SK-N-SH (cell line): ENCODE measurements around the gene DAB2. TPM values are rescaled to one million over a fixed set of nuclear protein-coding genes. Genes with fewer than 3 reads are reported as not detected.

Experiments
- CTCF ChIA-PET: fragments of 300-600, 350-600 bp; formaldehyde crosslinking; extraction: SDS; loops from one replicate; lab custom pipeline; 2021; lab: Yijun Ruan, JAX
- POLR2A ChIA-PET: fragments of 350-600 bp; sonication (Branson Sonifier 250); formaldehyde crosslinking; extraction: SDS; loops from one replicate; lab custom pipeline; 2020; ENCODE audit warnings: antibody characterized with exemption, inconsistent platforms; lab: Yijun Ruan, JAX
- DNase-seq: peaks from one replicate; pipeline ENCODE4 v3.0.0; 2012
- H2AFZ ChIP-seq: fragments of 200-600 bp; sonication (generic); 2 replicates; pipeline ENCODE4 v1.8.1; 2016; ENCODE audit warnings: antibody characterized with exemption, mild to moderate bottlenecking, low read depth
- H3F3A ChIP-seq: fragments of 200-600 bp; sonication (generic); replicated peaks from 2 replicates; pipeline ENCODE3; 2016; ENCODE audit warnings: antibody characterized with exemption, mild to moderate bottlenecking; ENCODE audit not compliant: insufficient read depth
- H3K27ac ChIP-seq, 2 experiments: fragments of 200-500 bp in 1 of 2; fragments of 200-600 bp in 1 of 2; sonication (Bioruptor generic) in 1 of 2; sonication (generic), shearing (Covaris generic) in 1 of 2; 2 replicates each; pipeline versions ENCODE4 v1.5.1 to v1.6.1; 2014 to 2016; ENCODE audit warnings: low read depth in 2 of 2, inconsistent platforms in 1 of 2, low read length in 1 of 2, mild to moderate bottlenecking in 1 of 2, mixed read lengths in 1 of 2
- H3K27me3 ChIP-seq: fragments of 200-600 bp; sonication (generic), shearing (Covaris generic); 2 replicates; pipeline ENCODE4 v1.6.1; 2016; ENCODE audit warnings: mixed run types; ENCODE audit not compliant: insufficient read depth
- H3K36me3 ChIP-seq, 2 experiments: fragments of 200-500 bp in 1 of 2; fragments of 200-600 bp in 1 of 2; sonication (Bioruptor generic) in 1 of 2; sonication (generic) in 1 of 2; replicated peaks in 1 of 2; 2 replicates each; pipeline versions ENCODE3 to v1.5.1; 2014 to 2016; ENCODE audit warnings: low read length in 1 of 2, mild to moderate bottlenecking in 1 of 2; ENCODE audit not compliant: insufficient read depth in 2 of 2, control insufficient read depth in 1 of 2
- H3K4me1 ChIP-seq, 2 experiments: fragments of 200-500 bp in 1 of 2; fragments of 200-600 bp in 1 of 2; sonication (Bioruptor generic) in 1 of 2; sonication (generic), shearing (Covaris generic) in 1 of 2; 2 replicates each; pipeline versions ENCODE4 v1.5.1 to v1.6.1; 2014 to 2016; ENCODE audit warnings: low read depth in 1 of 2, low read length in 1 of 2, mixed run types in 1 of 2; ENCODE audit not compliant: insufficient read depth in 2 of 2, control insufficient read depth in 1 of 2
- H3K4me2 ChIP-seq: fragments of 200-600 bp; sonication (generic), shearing (Covaris generic); 2 replicates; pipeline ENCODE4 v1.6.1; 2017; ENCODE audit warnings: mixed run types
- H3K4me3 ChIP-seq, 2 experiments: fragments of 200-500 bp in 1 of 2; fragments of 200-600 bp in 1 of 2; sonication (Bioruptor generic) in 1 of 2; sonication (generic), shearing (Covaris generic) in 1 of 2; 2 replicates each; pipeline versions ENCODE4 v1.5.1 to v1.8.1; 2014 to 2016; ENCODE audit warnings: low read depth in 2 of 2, inconsistent platforms in 1 of 2, low read length in 1 of 2, mild to moderate bottlenecking in 1 of 2, mixed read lengths in 1 of 2, moderate library complexity in 1 of 2
- H3K79me2 ChIP-seq: fragments of 200-600 bp; sonication (generic); 2 replicates; pipeline ENCODE4 v1.8.1; 2017; ENCODE audit warnings: mild to moderate bottlenecking; ENCODE audit not compliant: insufficient read depth
- H3K9ac ChIP-seq: fragments of 200-600 bp; sonication (generic); 2 replicates; pipeline ENCODE4 v1.6.1; 2017; ENCODE audit warnings: mixed run types
- H3K9me2 ChIP-seq: fragments of 200-600 bp; sonication (generic); 2 replicates; pipeline ENCODE4 v1.6.1; 2017; ENCODE audit warnings: mixed run types
- H3K9me3 ChIP-seq: fragments of 200-600 bp; sonication (generic); 2 replicates; pipeline ENCODE4 v1.6.1; 2017; ENCODE audit warnings: mixed run types, mild to moderate bottlenecking, moderate library complexity
- H4K20me1 ChIP-seq: fragments of 200-600 bp; sonication (generic); 2 replicates; pipeline ENCODE4 v1.6.1; 2017; ENCODE audit warnings: mild to moderate bottlenecking, mixed run types; ENCODE audit not compliant: insufficient read depth
- CHD2 ChIP-seq: fragments of 150-350 bp; IDR thresholded peaks from 2 replicates; pipeline ENCODE4 v1.6.1; 2018; ENCODE audit warnings: low read length; ENCODE audit not compliant: partially characterized antibody
- EP300 ChIP-seq, 2 experiments: IDR thresholded peaks; 2 replicates each; pipeline versions ENCODE4 v1.4.0 to v1.6.1; 2012; ENCODE audit warnings: borderline replicate concordance in 1 of 2, low read depth in 1 of 2, low read length in 1 of 2
- FOXJ3 ChIP-seq: sonication (generic); formaldehyde crosslinking; IDR thresholded peaks from 2 replicates; pipeline ENCODE4 v1.5.1; 2020; ENCODE audit warnings: mild to moderate bottlenecking, missing genetic modification reagents
- FOXM1 ChIP-seq: IDR thresholded peaks from 2 replicates; pipeline ENCODE4 v1.4.0; 2012; ENCODE audit warnings: low read depth, mild to moderate bottlenecking
- IRF3 ChIP-seq: fragments of 150-350 bp; IDR thresholded peaks from 2 replicates; pipeline ENCODE4 v1.6.1; 2016; ENCODE audit warnings: mild to moderate bottlenecking, low read depth, low read length
- MAX ChIP-seq: IDR thresholded peaks from 2 replicates; pipeline ENCODE4 v1.4.0; 2012; ENCODE audit warnings: low read depth
- MEF2A ChIP-seq: IDR thresholded peaks from 2 replicates; pipeline ENCODE4 v1.4.0; 2012; ENCODE audit warnings: low read depth, borderline replicate concordance
- NRF1 ChIP-seq: IDR thresholded peaks from 2 replicates; pipeline ENCODE4 v1.6.1; 2012; ENCODE audit warnings: low read depth, mild to moderate bottlenecking, low read length
- RAD21 ChIP-seq: IDR thresholded peaks from 2 replicates; pipeline ENCODE4 v1.6.1; 2012; ENCODE audit warnings: mild to moderate bottlenecking, low read length
- RFX5 ChIP-seq: IDR thresholded peaks from 2 replicates; pipeline ENCODE4 v1.6.1; 2012; ENCODE audit warnings: mild to moderate bottlenecking, improper control_type of control experiment, low read length
- RXRA ChIP-seq: IDR thresholded peaks from 2 replicates; pipeline ENCODE4 v1.4.0; 2012; ENCODE audit warnings: low read depth, mild to moderate bottlenecking, borderline replicate concordance
- SIN3A ChIP-seq: IDR thresholded peaks from 2 replicates; pipeline ENCODE4 v1.6.1; 2012; ENCODE audit warnings: low read depth, mild to moderate bottlenecking, low read length, moderate library complexity, borderline replicate concordance
- TCF12 ChIP-seq: IDR thresholded peaks from 2 replicates; pipeline ENCODE4 v1.4.0; 2012
- WGBS: methylation state at CpG from one replicate; pipeline ENCODE4 v1.1.6; 2017; ENCODE audit warnings: low lambda C conversion rate; 5-methylcytosine and 5-hydroxymethylcytosine counted together
- polyA plus RNA-seq, 3 experiments: library from polyadenylated mRNA; depleted of rRNA; stranded (reverse); fragments of >200 nt; gene quantifications; 2 replicates each; pipeline ENCODE4 v1.2.3, GENCODE V29; 2012
- TF ChIP-seq, protein P1 (sequence below): IDR thresholded peaks from 2 replicates; pipeline ENCODE4 v1.6.1; 2012; ENCODE audit warnings: mild to moderate bottlenecking, low read depth, low read length, moderate library complexity

DAB2 gene
- polyA plus RNA-seq, 1 of the 3 experiments (the other 2 are of a cell fraction) = 23.7 TPM

- no peaks in the 10 kb centered on the region for H3K9me3 ChIP-seq
- H3K4me3 ChIP-seq = no peak overlapping the region
- no peaks in the 10 kb centered on the region for H3K79me2 ChIP-seq
- no peak overlapping the region for H3K9ac ChIP-seq
- H3K4me1 ChIP-seq = no peaks in the 10 kb centered on the region
- WGBS = 0% methylated on average over 1 of the region's 1 CpG
- H3K27ac ChIP-seq = no peak overlapping the region
- POLR2A ChIA-PET = no interaction called here
- no peak for DNase-seq
- H4K20me1 ChIP-seq = no peaks in the 10 kb centered on the region
- no peak for TF ChIP-seq SIN3A
- TF ChIP-seq RFX5 = no peak
- TF ChIP-seq, protein P1, sequence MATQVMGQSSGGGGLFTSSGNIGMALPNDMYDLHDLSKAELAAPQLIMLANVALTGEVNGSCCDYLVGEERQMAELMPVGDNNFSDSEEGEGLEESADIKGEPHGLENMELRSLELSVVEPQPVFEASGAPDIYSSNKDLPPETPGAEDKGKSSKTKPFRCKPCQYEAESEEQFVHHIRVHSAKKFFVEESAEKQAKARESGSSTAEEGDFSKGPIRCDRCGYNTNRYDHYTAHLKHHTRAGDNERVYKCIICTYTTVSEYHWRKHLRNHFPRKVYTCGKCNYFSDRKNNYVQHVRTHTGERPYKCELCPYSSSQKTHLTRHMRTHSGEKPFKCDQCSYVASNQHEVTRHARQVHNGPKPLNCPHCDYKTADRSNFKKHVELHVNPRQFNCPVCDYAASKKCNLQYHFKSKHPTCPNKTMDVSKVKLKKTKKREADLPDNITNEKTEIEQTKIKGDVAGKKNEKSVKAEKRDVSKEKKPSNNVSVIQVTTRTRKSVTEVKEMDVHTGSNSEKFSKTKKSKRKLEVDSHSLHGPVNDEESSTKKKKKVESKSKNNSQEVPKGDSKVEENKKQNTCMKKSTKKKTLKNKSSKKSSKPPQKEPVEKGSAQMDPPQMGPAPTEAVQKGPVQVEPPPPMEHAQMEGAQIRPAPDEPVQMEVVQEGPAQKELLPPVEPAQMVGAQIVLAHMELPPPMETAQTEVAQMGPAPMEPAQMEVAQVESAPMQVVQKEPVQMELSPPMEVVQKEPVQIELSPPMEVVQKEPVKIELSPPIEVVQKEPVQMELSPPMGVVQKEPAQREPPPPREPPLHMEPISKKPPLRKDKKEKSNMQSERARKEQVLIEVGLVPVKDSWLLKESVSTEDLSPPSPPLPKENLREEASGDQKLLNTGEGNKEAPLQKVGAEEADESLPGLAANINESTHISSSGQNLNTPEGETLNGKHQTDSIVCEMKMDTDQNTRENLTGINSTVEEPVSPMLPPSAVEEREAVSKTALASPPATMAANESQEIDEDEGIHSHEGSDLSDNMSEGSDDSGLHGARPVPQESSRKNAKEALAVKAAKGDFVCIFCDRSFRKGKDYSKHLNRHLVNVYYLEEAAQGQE = no peak
- TF ChIP-seq EP300 (IDR thresholded peaks at IDR 0.05; ENCODE audit: borderline replicate concordance in 1 of 2, low read depth in 1 of 2, low read length in 1 of 2) = no peak
- no peak for TF ChIP-seq TCF12
- TF ChIP-seq MAX = no peak
- no peak for TF ChIP-seq RAD21
- TF ChIP-seq MEF2A = no peak
- TF ChIP-seq FOXJ3 (CRISPR knock-in tag) = no peak
- no peak for TF ChIP-seq RXRA
- TF ChIP-seq CHD2 = no peak
- no peak for TF ChIP-seq NRF1
- TF ChIP-seq FOXM1 = no peak
- no peak for TF ChIP-seq IRF3
- TF ChIP-seq, all 33 proteins: peak for 0
- Histone ChIP-seq H2AFZ (no peak overlapping the region), H3K4me2 (no peak overlapping the region), H3F3A (no peaks in the 10 kb centered on the region), H3K9me2 (no peaks in the 10 kb centered on the region), H3K36me3 (no peaks in the 10 kb centered on the region), H3K27me3 (peaks cover 8% of the 10 kb centered on the region; the same call in 1 of the 2 replicates)
- CTCF ChIA-PET = no interaction called here
These were observed 84.3 kb downstream of the DAB2 start for GRCh38 chr5:39340506-39340905.
